ENCODE results near the gene ZMYM4.

GRCh38 chr1:35453031-35453430 is 184.5 kb downstream of the ZMYM4 start:
- TF ChIP-seq CTCF (IDR thresholded peaks at IDR 0.05) (no peak), POLR2A (IDR thresholded peaks at IDR 0.05) (no peak)

Measured in adrenal gland (tissue), 5 donors.